ENCODE results near the gene ZNF585A.
"Not testable (repeated sequence)": the region's sequence is repeated elsewhere in the genome, so short reads cannot be mapped to it uniquely, and the experiment has no call there.

The ZNF585A gene

GRCh38 chr19:37128821-37129177 lies 43.7 kb downstream of the ZNF585A start:
- no peak for DNase-seq (ENCODE audit: extremely low spot score)
- no peak for TF ChIP-seq CTCF (IDR thresholded peaks at IDR 0.05; ENCODE audit: control extremely low read depth, extremely low read depth, low read depth, missing control alignments)
- POLR2A ChIA-PET, result no interaction called here
- CTCF ChIA-PET, result no interaction called here

GRCh38 chr19:37127999-37128820 lies 44.3 kb downstream of the ZNF585A start:
- no peak for TF ChIP-seq CTCF (IDR thresholded peaks at IDR 0.05; ENCODE audit: control extremely low read depth, extremely low read depth, low read depth, missing control alignments)
- ChIA-PET POLR2A (no interaction called here), CTCF (no interaction called here)
- no peak for DNase-seq (ENCODE audit: extremely low spot score)

DNA sequence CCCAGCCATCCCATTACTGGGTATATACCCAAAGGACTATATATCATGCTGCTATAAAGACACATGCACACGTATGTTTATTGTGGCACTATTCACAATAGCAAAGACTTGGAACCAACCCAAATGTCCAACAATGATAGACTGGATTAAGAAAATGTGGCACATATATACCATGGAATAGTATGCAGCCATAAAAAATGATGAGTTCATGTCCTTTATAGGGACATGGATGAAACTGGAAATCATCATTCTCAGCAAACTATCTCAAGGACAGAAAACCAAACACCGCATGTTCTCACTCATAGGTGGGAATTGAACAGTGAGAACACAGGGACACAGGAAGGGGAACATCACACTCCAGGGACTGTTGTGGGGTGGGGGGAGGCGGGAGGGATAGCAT lies 50.4 kb downstream of the ZNF585A start:
- DNase-seq (ENCODE audit: extremely low spot score); CTCF ChIA-PET; POLR2A ChIA-PET: not testable (repeated sequence)

DNA sequence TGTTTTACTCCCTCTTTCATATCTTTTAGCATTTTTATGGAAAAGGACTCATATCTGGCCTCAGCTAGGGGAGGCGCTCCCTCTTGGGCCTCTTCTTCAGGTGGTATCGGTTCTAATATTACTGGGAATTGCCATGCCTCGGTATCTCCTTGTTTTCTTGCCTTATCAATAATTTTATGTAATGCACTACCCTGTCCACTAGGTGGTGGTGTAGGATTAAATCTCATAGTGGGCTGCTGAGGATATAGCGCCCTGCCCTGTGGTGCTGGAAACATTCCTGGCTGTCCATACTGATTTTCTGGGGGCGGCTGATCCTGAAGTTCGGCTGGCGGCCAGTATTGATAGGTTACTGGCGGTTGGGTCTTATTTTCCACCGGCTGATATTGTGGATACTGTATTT lies 58.5 kb downstream of the ZNF585A start:
- CTCF ChIA-PET, result no interaction called here
- TF ChIP-seq CTCF (IDR thresholded peaks at IDR 0.05; ENCODE audit: control extremely low read depth, extremely low read depth, low read depth, missing control alignments), result no peak
- POLR2A ChIA-PET, result no interaction called here
- no peak for DNase-seq (ENCODE audit: extremely low spot score)

DNA sequence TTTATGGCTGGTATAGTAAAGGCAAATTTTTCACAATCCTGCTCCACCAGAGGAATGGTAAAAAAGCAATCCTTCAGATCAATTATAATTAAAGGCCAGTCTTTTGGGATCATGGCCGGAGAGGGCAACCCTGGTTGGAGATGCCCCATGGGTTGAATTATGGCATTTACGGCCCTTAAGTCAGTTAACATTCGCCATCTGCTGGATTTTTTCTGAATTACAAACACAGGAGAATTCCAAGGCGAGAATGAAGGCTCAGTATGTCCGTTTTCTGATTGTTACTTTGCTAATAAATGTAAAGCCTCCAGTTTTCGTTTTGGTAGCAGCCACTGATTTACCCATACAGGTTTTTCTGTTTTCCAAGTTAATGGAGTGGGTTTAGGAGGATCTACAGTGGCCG lies 60.7 kb downstream of the ZNF585A start:
- CTCF ChIA-PET; DNase-seq (ENCODE audit: extremely low spot score); POLR2A ChIA-PET: not testable (repeated sequence)

DNA sequence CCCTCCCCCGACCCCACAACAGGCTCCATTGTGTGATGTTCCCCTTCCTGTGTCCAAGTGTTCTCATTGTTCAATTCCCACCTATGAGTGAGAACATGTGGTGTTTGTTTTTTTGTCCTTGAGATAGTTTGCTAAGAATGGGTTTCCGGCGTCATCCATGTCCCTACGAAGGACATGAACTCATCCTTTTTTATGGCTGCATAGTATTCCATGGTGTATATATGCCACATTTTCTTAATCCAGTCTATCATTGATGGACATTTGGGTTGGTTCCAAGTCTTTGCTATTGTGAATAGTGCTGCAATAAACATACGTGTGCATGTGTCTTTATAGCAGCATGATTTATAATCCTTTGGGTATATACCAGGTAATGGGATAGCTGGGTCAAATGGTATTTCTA lies 68.4 kb downstream of the ZNF585A start:
- DNase-seq (ENCODE audit: extremely low spot score); CTCF ChIA-PET; POLR2A ChIA-PET: not testable (repeated sequence)

GRCh38 chr19:37098570-37098969 lies 73.9 kb downstream of the ZNF585A start:
- POLR2A ChIA-PET, result no interaction called here
- CTCF ChIA-PET, result no interaction called here
- DNase-seq (ENCODE audit: extremely low spot score), result no peak
- TF ChIP-seq CTCF (IDR thresholded peaks at IDR 0.05; ENCODE audit: control extremely low read depth, extremely low read depth, low read depth, missing control alignments), result no peak

- ChIA-PET CTCF (no interaction called here), POLR2A (no interaction called here)
- TF ChIP-seq CTCF (IDR thresholded peaks at IDR 0.05; ENCODE audit: control extremely low read depth, extremely low read depth, low read depth, missing control alignments), result no peak
- DNase-seq (ENCODE audit: extremely low spot score), result no peak
These were observed 76.6 kb downstream of the ZNF585A start for GRCh38 chr19:37095859-37096258.
